IPS-NIHi7 (cell line): Measurements from ENCODE around the gene TIGAR.

Experiments
- DNase-seq: peaks from one replicate; pipeline ENCODE4 v3.0.0; 2012; ENCODE audit warnings: mixed read lengths; ENCODE audit errors: extremely low spot score

Gene TIGAR

GRCh38 chr12:4282892-4283511 lies 38.0 kb upstream of the TIGAR start:
- no peak for DNase-seq

GRCh38 chr12:4283512-4284255 lies 37.3 kb upstream of the TIGAR start:
- DNase-seq = no peak

GRCh38 chr12:4284306-4284705 lies 36.7 kb upstream of the TIGAR start:
- DNase-seq = no peak

- no peak for DNase-seq
These were observed 35.9 kb upstream of the TIGAR start for GRCh38 chr12:4285070-4285469.

GRCh38 chr12:4286228-4286627 lies 34.8 kb upstream of the TIGAR start:
- DNase-seq = no peak

GRCh38 chr12:4286771-4287317 lies 34.2 kb upstream of the TIGAR start:
- no peak for DNase-seq

- no peak for DNase-seq
These were observed 33.4 kb upstream of the TIGAR start for GRCh38 chr12:4287325-4288211.

- no peak for DNase-seq
These were observed 32.5 kb upstream of the TIGAR start for GRCh38 chr12:4288296-4289131.

GRCh38 chr12:4289231-4289878 lies 31.7 kb upstream of the TIGAR start:
- DNase-seq = no peak

GRCh38 chr12:4289998-4290790 lies 30.8 kb upstream of the TIGAR start:
- DNase-seq = no peak

GRCh38 chr12:4292341-4293073 lies 28.5 kb upstream of the TIGAR start:
- DNase-seq = no peak

- no peak for DNase-seq
These were observed 27.6 kb upstream of the TIGAR start for GRCh38 chr12:4293299-4293965.

- DNase-seq = no peak
These were observed 27.0 kb upstream of the TIGAR start for GRCh38 chr12:4293966-4294505.

GRCh38 chr12:4296751-4297150 lies 24.3 kb upstream of the TIGAR start:
- DNase-seq = no peak

- DNase-seq = no peak
These were observed 23.4 kb upstream of the TIGAR start for GRCh38 chr12:4297617-4298016.

GRCh38 chr12:4300883-4301282 lies 20.1 kb upstream of the TIGAR start:
- DNase-seq = no peak

GRCh38 chr12:4301932-4302501 lies 19.0 kb upstream of the TIGAR start:
- no peak for DNase-seq

- DNase-seq = no peak
These were observed 18.1 kb upstream of the TIGAR start for GRCh38 chr12:4302881-4303280.
